GM19463 (cell line): Measurements from ENCODE around the gene TRABD2A.
A peak's percentile ranks its signal among the peaks of the same experiment; 100 is the strongest.

Experiments used
- ATAC-seq: cut with Tn5 transposase; IDR thresholded peaks from one replicate; pipeline ENCODE4 v1.9.1; 2021; ENCODE audit warnings: mild to moderate bottlenecking, moderate library complexity; ENCODE audit not compliant: unreplicated experiment

Gene TRABD2A

GRCh38 chr2:84851876-84852275, 29.0 kb downstream of the TRABD2A start:
- no peak for ATAC-seq

- no peak for ATAC-seq
Observed at GRCh38 chr2:84850471-84850870, 30.4 kb downstream of the TRABD2A start.

- ATAC-seq: no peak
Observed at GRCh38 chr2:84849271-84849952, 31.5 kb downstream of the TRABD2A start.

- no peak for ATAC-seq
Observed at GRCh38 chr2:84847326-84848050, 33.4 kb downstream of the TRABD2A start.

- ATAC-seq: no peak
Observed at GRCh38 chr2:84846741-84847142, 34.1 kb downstream of the TRABD2A start.

- no peak for ATAC-seq
Observed at GRCh38 chr2:84846041-84846663, 34.7 kb downstream of the TRABD2A start.

GRCh38 chr2:84844141-84844540, 36.7 kb downstream of the TRABD2A start:
- no peak for ATAC-seq

- no peak for ATAC-seq
Observed at GRCh38 chr2:84841577-84841976, 39.3 kb downstream of the TRABD2A start.

- ATAC-seq: no peak
Observed at GRCh38 chr2:84840306-84840705, 40.6 kb downstream of the TRABD2A start.

GRCh38 chr2:84839851-84840250, 41.0 kb downstream of the TRABD2A start:
- no peak for ATAC-seq

- ATAC-seq: no peak
Observed at GRCh38 chr2:84838434-84839145, 42.3 kb downstream of the TRABD2A start.

GRCh38 chr2:84836215-84836614, 44.7 kb downstream of the TRABD2A start:
- ATAC-seq: no peak

GRCh38 chr2:84833481-84834150, 47.3 kb downstream of the TRABD2A start:
- no peak for ATAC-seq

- ATAC-seq: peak; percentile 93
Observed at GRCh38 chr2:84832772-84833461, 48.0 kb downstream of the TRABD2A start.

GRCh38 chr2:84830758-84831500, 50.0 kb downstream of the TRABD2A start:
- ATAC-seq: no peak

GRCh38 chr2:84830095-84830494, 50.8 kb downstream of the TRABD2A start:
- no peak for ATAC-seq

GRCh38 chr2:84829693-84830092, 51.2 kb downstream of the TRABD2A start:
- no peak for ATAC-seq

- ATAC-seq: no peak
Observed at GRCh38 chr2:84827978-84828575, 52.8 kb downstream of the TRABD2A start.

GRCh38 chr2:84823788-84824187, 57.1 kb downstream of the TRABD2A start:
- no peak for ATAC-seq
